Large intestine (tissue), 3 donors: ENCODE results near the gene LARP1. TPM values are rescaled to one million over a fixed set of nuclear protein-coding genes. Genes with fewer than 3 reads are reported as not detected.
"Not testable (repeated sequence)": the region's sequence is repeated elsewhere in the genome, so short reads cannot be mapped to it uniquely, and the experiment has no call there.

Source experiments
- DNase-seq, 2 donors: peaks; one replicate each; pipeline versions ENCODE4 v3.0.0 to v3.0.0-alpha.2; 2013
- H3K27ac ChIP-seq: one replicate; pipeline ENCODE4 v1.5.1; 2013; ENCODE audit warnings: low read length
- H3K27me3 ChIP-seq: 2 replicates; pipeline ENCODE4 v1.6.1; 2013; ENCODE audit warnings: low read length; ENCODE audit not compliant: control insufficient read depth, insufficient read depth
- H3K36me3 ChIP-seq: 2 replicates; pipeline ENCODE4 v1.6.1; 2013; ENCODE audit warnings: low read length; ENCODE audit not compliant: control insufficient read depth, insufficient read depth
- H3K4me1 ChIP-seq: one replicate; pipeline ENCODE4 v1.6.1; 2013; ENCODE audit warnings: low read length; ENCODE audit not compliant: control insufficient read depth, insufficient read depth
- H3K4me3 ChIP-seq: one replicate; pipeline ENCODE4 v1.5.1; 2013; ENCODE audit warnings: low read length
- H3K9me3 ChIP-seq: one replicate; pipeline ENCODE4 v1.6.1; 2013; ENCODE audit warnings: mild to moderate bottlenecking, low read depth, low read length, moderate library complexity; ENCODE audit not compliant: control insufficient read depth
- WGBS: methylation state at CpG from one replicate; pipeline ENCODE4 v1.1.5; 2013; ENCODE audit warnings: low lambda C conversion rate; ENCODE audit not compliant: insufficient coverage; 5-methylcytosine and 5-hydroxymethylcytosine counted together
- polyA plus RNA-seq: library from polyadenylated mRNA; unstranded; fragments of 120-200 nt; gene quantifications from one replicate; pipeline ENCODE4 v1.2.1, GENCODE V29; 2013

LARP1 gene
- polyA plus RNA-seq, 1 donor = 113 TPM

DNA sequence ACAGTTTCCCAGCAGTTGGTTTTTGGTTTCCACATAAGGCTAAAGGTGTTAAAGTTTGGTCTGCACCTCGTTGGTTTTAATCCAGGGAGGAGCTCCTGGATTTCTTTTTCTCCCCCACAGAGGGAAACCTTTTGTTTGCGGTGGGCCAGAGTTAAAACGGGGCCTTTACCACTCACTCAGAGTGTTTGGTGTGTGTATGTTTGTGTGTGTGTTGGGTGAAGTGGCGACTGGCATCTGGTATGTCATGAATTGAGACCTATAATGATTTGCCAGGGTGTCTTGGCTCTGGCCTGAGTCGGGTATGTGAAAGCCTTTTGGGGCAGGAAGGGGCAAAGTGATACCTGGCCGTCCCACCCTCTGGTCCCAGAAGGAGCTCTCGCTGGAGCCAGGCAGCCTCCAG is 64.4 kb downstream of the LARP1 start:
- no peaks in the 10 kb centered on the region for H3K9me3 ChIP-seq
- no peak overlapping the region for H3K27ac ChIP-seq
- H3K4me3 ChIP-seq = no peak overlapping the region
- no peaks in the 10 kb centered on the region for H3K27me3 ChIP-seq
- peaks cover 11% of the 10 kb centered on the region for H3K4me1 ChIP-seq
- H3K36me3 ChIP-seq = peaks cover 81% of the 10 kb centered on the region
- WGBS = no CpG with 5 or more reads among the region's 7 CpGs
- DNase-seq = no peak

DNA sequence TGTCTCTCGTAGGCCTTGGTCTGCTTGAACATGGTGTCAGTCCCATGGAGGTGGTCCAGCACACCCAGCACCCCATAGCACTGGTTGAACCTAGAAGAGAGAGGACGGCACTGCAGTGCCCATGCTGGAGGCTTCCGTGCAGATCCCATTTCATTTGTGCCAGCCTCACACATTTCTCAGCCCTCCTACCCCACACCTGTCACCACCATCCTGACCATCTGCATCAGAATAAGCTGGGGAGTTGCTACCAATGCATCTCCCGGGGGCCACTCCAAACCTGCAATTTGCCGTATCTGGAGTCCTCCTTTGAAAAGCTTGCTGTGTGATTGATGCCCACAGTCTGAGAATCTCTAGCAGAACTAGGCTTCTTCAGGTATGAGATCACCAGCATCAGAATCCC is 65.2 kb downstream of the LARP1 start:
- no CpG with 5 or more reads among the region's 5 CpGs for WGBS
- Histone ChIP-seq H3K36me3 (peaks cover 75% of the 10 kb centered on the region), H3K9me3 (no peaks in the 10 kb centered on the region), H3K27ac (no peak overlapping the region), H3K4me1 (peaks cover 11% of the 10 kb centered on the region), H3K4me3 (no peak overlapping the region), H3K27me3 (no peaks in the 10 kb centered on the region)
- no peak for DNase-seq

DNA sequence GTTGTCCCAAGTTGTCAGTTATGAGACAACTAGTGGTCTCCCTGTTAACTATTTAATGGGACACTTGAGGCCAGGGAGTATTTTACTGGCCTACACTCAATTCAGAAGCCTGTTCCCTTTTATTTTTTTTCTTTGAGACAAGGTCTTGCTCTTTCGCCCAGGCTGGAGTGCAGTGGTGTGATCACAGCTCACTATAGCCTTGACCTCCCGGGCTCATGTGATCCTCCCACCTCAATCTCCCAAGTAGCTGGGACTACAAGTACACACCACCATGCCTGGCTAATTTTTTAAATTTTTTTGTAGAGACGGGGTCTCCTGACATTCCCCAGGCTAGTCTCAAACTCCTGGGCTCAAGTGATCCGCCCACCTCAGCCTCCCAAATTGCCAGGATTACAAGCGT is 67.7 kb downstream of the LARP1 start:
- not testable (repeated sequence) for H3K9me3 ChIP-seq, H3K27me3 ChIP-seq, H3K27ac ChIP-seq, H3K4me3 ChIP-seq, DNase-seq
- Histone ChIP-seq H3K36me3 (peaks cover 55% of the 10 kb centered on the region), H3K4me1 (peaks cover 11% of the 10 kb centered on the region)
- 100% methylated on average over 1 of the region's 5 CpGs for WGBS

DNA sequence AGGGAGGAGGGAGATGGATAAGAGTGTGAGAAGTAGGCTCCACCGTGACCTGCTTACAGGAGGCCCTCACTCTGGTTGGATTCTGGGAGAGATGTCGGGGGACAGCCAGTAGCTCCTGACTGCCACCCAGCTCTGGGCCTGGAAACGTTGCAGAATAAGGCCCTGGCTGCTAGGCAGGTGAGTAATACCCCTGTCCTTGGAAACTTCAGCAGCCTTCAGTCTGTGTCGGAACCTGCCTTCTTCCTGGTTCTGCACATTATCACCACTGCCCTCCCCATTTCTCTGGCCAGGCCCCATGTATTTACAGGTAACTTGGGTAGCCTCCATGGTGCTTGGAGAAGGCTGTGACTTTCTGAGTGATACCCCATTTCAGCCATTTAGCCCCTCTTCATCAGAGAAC is 68.4 kb downstream of the LARP1 start:
- H3K4me1 ChIP-seq = peaks cover 11% of the 10 kb centered on the region
- no peak overlapping the region for H3K27ac ChIP-seq
- WGBS = no CpG with 5 or more reads among the region's 4 CpGs
- H3K4me3 ChIP-seq = no peak overlapping the region
- no peaks in the 10 kb centered on the region for H3K9me3 ChIP-seq
- no peaks in the 10 kb centered on the region for H3K27me3 ChIP-seq
- no peak for DNase-seq
- peaks cover 57% of the 10 kb centered on the region for H3K36me3 ChIP-seq

- DNase-seq = peak in 1 of 2 donors; percentile 40
- Histone ChIP-seq H3K36me3 (peaks cover 57% of the 10 kb centered on the region), H3K4me3 (no peak overlapping the region), H3K9me3 (no peaks in the 10 kb centered on the region), H3K4me1 (peaks cover 9% of the 10 kb centered on the region), H3K27ac (no peak overlapping the region), H3K27me3 (no peaks in the 10 kb centered on the region)
- no CpG with 5 or more reads among the region's 2 CpGs for WGBS
Measured at GRCh38 chr5:154824070-154824469, 68.9 kb downstream of the LARP1 start.

GRCh38 chr5:154829181-154829588 is 74.0 kb downstream of the LARP1 start:
- Histone ChIP-seq H3K4me3 (no peak overlapping the region), H3K27ac (no peak overlapping the region)
- DNase-seq = no peak

DNA sequence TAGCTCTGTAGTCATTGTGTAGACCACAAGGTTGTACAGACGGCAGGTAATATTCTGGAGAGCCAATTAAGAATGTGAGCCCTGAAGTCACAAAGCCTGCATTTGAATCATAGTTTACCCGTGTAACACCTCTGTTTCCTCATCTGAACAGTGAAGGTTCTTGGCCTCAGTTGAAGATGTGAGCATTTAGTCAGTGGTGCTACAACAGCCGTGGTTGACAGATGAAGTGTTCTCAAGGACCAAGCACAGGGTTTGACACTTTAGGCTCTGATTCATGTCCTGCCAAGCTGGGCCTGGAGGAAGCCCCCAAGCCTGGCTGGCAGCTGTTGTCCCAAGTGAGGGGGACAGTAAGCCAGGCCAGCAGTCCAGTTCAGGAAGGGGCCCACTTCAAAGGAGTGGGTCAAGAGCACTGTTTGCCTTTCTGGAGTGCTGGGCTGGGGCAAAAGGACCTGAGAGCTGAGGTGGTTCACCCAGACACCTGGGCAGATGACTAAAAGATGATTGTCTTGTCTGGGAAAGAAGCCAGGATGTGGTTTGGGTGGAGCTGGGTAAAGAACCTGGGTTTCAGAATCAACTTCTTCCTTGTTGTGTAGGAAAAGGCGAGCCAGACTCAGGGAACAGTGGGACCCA is 74.5 kb downstream of the LARP1 start:
- DNase-seq = no peak
- H3K27me3 ChIP-seq = no peaks in the 10 kb centered on the region
- no peak overlapping the region for H3K27ac ChIP-seq
- H3K4me3 ChIP-seq = no peak overlapping the region
- peaks cover 33% of the 10 kb centered on the region for H3K36me3 ChIP-seq
- WGBS = 80% methylated on average over 1 of the region's 4 CpGs
- H3K9me3 ChIP-seq = no peaks in the 10 kb centered on the region
- H3K4me1 ChIP-seq = peaks cover 4% of the 10 kb centered on the region

More at GRCh38 chr5:154829181-154829588, 74.0 kb downstream of the LARP1 start:
- Histone ChIP-seq H3K4me1 (peaks cover 2% of the 10 kb centered on the region), H3K9me3 (no peaks in the 10 kb centered on the region), H3K36me3 (peaks cover 38% of the 10 kb centered on the region), H3K27me3 (no peaks in the 10 kb centered on the region)
- WGBS = no CpG with 5 or more reads among the region's 2 CpGs

- Histone ChIP-seq H3K4me1 (peaks cover 8% of the 10 kb centered on the region), H3K36me3 (peaks cover 33% of the 10 kb centered on the region)
- WGBS = no CpG with 5 or more reads among the region's 7 CpGs
Measured at GRCh38 chr5:154830219-154830595, 75.0 kb downstream of the LARP1 start.

DNA sequence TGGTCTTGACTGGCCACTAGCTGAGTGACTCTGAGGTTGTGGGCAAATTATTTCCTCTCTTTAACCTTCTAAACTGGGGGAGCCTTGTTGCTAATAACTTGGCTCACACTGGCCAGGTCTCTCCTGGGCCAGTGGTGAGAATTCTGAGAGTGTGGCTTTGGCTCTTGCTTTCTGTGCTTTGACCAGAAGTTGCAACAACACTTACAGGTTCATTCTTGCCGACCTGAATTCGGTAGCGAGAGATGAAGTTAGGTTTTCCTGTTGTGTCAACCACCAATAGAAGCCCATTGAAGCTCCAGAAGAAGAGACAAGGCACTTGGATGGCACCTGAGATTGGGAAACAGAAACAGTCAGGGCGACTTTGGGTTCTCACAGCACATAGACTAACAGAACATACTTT is 75.4 kb downstream of the LARP1 start:
- H3K27ac ChIP-seq = no peak overlapping the region
- H3K9me3 ChIP-seq = no peaks in the 10 kb centered on the region
- H3K4me1 ChIP-seq = peaks cover 10% of the 10 kb centered on the region
- peaks cover 33% of the 10 kb centered on the region for H3K36me3 ChIP-seq
- no peak overlapping the region for H3K4me3 ChIP-seq
- no CpG with 5 or more reads among the region's 4 CpGs for WGBS
- DNase-seq = no peak
- H3K27me3 ChIP-seq = no peaks in the 10 kb centered on the region

More at GRCh38 chr5:154830219-154830595, 75.0 kb downstream of the LARP1 start:
- Histone ChIP-seq H3K4me3 (no peak overlapping the region), H3K9me3 (no peaks in the 10 kb centered on the region), H3K27ac (no peak overlapping the region), H3K27me3 (no peaks in the 10 kb centered on the region)
- DNase-seq = no peak

DNA sequence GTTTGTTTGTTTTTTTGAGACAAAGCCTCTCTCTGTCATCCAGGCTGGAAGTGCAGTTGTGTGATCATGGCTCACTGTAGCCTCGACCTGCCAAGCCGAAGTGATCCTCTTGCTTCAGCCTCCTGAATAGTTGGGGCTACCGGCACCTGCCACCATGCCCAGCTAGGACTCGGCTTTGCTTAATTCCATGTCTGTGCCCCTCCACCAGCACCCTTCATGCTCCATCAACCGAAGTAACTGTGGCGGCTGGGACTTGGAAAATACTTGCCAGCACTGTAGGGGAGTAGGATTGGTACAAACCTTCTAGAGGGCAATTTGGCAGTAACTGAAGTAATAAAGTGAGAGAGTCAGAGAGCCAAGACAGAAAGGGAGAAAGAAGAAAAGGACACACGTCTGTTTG is 76.3 kb downstream of the LARP1 start:
- H3K4me3 ChIP-seq = no peak overlapping the region
- H3K36me3 ChIP-seq = peaks cover 33% of the 10 kb centered on the region
- WGBS = 88% methylated on average over 1 of the region's 7 CpGs
- H3K9me3 ChIP-seq = no peaks in the 10 kb centered on the region
- no peaks in the 10 kb centered on the region for H3K27me3 ChIP-seq
- DNase-seq = no peak
- H3K4me1 ChIP-seq = peaks cover 17% of the 10 kb centered on the region
- no peak overlapping the region for H3K27ac ChIP-seq

DNA sequence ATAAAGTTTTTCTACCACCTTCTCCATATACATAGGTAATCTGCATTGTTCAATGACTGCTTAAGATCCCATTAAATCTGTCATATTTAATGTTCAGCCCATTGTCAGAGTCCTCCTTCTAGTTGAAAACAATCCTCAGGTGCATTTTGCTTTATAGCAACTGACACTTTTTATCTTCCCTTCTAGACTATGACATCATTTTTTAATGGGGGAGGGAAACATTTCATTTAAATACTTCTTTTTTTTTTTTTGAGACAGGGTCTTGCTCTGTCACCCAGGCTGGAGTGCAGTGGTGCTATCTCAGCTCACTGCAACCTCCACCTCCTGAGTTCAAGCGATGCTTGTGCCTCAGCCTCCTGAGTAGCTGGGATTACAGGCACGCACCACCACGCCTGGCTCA is 77.6 kb downstream of the LARP1 start:
- H3K36me3 ChIP-seq = peaks cover 31% of the 10 kb centered on the region
- H3K9me3 ChIP-seq, H3K4me3 ChIP-seq, H3K27ac ChIP-seq, DNase-seq, H3K27me3 ChIP-seq: not testable (repeated sequence)
- H3K4me1 ChIP-seq = peaks cover 27% of the 10 kb centered on the region
- WGBS = no CpG with 5 or more reads among the region's 3 CpGs
